ENCODE results near the gene ABCA9. TPM values are rescaled to one million over a fixed set of nuclear protein-coding genes. Genes with fewer than 3 reads are reported as not detected.
A peak's percentile ranks its signal among the peaks of the same experiment; 100 is the strongest.

Gene ABCA9
- total RNA-seq, 1 donor from 2014 or later, result 118 TPM

DNA sequence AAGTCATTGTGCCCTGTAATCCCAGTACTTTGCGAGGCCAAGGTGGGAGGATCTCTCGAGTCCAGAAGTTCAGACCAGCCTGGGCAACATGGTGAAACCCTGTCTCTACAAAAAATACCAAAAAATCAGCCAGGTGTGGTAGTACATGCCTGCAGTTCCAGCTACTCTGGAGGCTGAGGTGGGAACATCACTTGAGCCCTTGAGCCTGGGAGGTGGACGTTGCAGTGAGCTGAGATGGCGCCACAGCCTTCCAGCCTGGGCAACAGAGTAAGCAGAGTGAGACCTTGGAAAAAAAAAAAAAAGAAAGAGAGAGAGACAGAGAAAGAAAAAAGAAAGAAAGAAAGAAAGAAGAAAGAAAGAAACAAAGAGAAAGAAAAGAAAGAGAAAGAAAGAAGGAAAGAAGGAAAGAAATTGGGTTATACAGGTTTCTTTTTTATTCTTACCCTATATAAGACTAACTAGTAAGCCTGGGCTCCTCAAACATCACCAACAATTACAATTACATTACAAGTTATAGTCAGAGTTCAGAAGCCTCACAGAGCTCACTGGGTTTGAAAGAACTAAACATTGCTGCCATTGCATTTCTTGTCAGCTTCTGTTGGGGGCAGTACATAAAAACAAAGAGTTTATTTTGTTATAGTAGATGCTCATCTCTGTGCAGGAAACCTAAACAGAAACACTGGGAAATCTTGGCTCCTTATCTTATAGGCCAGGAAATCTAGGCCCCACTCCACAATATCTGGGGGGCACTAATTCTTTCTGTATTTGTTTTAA lies 6.7 kb upstream of the ABCA9 start:
- intact Hi-C loops (cut with DNase I), result no loop called here
- no peak for DNase-seq (ENCODE audit: low spot score)
- ATAC-seq, result no peak

DNA sequence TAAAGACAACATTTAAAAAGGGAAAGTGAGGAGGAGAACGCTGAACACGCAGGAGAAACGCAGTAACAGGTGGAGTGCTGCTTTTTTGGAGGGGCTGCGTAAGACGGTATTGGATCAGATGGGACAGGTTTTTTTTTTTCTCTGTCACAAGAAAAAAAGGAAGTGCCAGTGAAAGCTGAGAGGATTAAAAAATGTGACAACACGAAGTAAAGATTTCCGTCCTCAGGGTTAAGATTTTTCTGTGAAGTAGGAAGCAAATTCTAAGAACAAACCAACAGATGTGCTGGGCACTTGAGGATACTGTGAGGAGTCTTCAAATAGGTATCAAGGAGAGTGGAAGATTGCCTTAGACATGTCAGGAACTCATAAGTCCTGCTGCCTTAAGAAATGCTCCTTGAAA lies 5.8 kb upstream of the ABCA9 start:
- intact Hi-C loops (cut with DNase I), result no loop called here
- no peak for DNase-seq (ENCODE audit: low spot score)
- ATAC-seq, result no peak

DNA sequence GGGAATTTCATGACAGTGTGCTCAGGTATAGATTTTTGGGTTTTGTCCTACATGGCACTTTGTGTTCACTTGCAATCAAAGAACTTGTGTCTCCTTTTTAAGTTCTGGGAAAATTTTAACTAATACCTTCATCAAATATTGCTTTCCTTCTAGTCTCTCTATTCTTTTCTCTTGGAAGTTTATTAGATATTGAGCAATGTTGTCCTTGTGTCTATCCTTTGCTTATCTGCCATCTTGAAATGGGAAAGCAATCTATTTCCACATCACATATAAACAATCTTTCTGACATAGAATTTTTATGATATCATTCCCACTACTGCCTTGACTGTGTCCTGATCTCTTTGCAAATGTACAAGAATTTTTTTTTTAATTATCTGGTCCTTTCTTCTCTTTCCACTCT lies 4.4 kb upstream of the ABCA9 start:
- ATAC-seq (no peak), DNase-seq (ENCODE audit: low spot score) (no peak)
- intact Hi-C loops (cut with DNase I), result no loop called here

DNA sequence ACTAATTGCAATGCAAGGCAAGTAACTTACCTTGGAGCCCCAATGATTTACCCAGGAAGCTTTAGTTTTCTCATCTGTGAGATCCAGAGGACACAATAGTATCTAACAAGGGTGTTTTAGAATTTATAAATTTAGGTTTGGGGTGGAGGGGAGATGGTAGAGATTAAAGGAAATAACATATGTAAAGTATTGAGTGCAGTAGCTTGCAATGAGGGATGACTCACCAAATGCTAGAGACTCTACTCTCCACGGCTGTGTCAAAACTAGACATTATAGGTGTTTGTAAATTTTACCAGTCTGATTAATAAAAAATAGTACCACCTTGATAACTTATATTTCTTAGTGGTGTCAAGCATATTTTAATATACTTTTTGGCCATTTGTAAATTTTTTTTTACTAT lies 3.7 kb upstream of the ABCA9 start:
- DNase-seq (ENCODE audit: low spot score) (no peak), ATAC-seq (no peak)
- intact Hi-C loops (cut with DNase I), result no loop called here

DNA sequence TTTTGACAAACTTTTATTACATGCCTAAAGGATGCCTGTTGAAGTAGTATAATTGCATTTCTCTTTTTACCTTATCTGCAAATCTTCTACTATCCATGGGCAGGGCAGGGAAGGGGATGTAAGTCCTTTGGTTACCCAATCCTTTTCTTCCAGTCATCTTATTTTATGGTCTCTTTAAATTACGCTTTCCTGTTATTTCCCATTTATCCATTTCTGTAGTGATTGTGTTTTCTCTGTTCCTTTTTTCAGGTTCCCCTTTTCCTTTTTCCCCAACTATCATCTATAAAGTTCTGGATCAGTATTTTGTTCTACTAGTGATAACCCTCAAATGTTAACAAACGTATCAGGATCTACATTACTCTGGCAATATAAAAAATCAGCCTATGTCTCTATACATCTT lies 3.3 kb upstream of the ABCA9 start:
- DNase-seq (ENCODE audit: low spot score) (no peak), ATAC-seq (no peak)
- intact Hi-C loops (cut with DNase I), result no loop called here

DNA sequence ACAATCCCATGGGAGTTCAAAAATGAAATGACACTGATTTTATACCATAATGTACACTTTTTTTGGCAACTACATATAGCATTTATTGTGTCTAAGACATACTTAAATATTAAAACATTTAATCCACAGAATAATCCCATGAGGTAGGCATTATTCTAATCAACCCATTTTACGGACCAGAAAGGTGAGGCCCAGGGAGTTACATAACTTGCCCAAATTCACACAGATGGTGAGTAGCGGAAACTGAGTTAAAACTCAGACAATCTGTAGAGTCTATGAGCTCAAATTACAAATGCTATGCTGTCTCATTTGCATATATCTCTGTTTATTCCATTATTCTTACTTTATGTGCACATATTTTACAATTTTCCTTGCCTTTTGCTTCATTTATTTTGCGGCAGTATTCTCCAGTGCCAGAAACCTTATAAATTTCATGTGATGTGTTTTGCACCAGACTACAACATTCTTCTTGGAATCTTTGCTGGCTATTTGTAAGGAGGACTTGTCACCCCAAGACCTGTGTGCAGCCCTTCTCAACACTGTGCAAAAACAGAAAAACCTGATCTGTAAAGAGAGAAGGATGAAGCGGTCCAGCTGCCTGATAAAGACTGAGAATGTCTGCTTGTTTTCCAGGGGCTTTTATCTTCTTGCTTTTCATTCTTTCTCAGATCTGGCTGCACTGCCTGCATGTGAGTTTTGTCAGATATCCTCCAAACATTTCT lies 2.3 kb upstream of the ABCA9 start:
- ATAC-seq, result peak; percentile 9
- no peak for DNase-seq (ENCODE audit: low spot score)
- intact Hi-C loops (cut with DNase I), result no loop called here

DNA sequence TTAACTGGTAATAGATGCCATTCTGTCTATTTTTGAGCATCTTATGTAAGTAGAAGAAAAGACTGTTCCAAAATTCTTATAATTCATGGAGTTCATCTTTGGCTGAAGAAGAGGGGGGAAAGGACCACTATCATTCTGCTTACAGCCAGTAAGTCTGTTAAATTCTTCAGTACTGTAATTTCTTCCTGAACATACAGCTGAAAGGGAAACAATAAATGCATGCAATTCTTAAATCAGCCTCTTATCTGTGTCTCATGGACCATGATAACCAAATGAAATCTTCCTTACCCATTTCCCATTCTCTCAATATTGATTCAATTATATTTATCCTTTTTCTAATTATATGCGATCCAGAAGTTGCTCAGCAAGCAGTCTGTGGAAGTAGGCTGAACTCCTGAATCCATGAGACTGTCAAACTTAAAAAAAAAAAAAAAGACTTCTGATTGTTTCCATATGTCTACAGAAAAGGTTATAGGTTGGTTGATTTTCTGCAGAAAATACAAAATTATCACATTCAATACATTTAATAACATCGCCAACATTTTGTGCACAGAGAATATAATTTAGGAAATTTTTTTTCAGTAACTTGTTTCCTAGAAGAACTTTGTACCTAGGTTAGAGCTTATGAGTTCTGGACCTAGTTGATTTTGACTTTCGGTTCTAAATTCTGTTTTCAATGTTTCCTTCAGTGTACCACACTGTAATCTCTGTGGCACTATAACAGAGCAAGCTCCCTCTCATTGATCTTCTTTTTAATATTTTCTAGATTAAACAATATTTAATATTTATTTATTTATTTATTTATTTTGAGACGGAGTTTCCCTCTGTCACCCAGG lies 1.2 kb upstream of the ABCA9 start:
- intact Hi-C loops (cut with DNase I), result no loop called here
- no peak for DNase-seq (ENCODE audit: low spot score)
- no peak for ATAC-seq

DNA sequence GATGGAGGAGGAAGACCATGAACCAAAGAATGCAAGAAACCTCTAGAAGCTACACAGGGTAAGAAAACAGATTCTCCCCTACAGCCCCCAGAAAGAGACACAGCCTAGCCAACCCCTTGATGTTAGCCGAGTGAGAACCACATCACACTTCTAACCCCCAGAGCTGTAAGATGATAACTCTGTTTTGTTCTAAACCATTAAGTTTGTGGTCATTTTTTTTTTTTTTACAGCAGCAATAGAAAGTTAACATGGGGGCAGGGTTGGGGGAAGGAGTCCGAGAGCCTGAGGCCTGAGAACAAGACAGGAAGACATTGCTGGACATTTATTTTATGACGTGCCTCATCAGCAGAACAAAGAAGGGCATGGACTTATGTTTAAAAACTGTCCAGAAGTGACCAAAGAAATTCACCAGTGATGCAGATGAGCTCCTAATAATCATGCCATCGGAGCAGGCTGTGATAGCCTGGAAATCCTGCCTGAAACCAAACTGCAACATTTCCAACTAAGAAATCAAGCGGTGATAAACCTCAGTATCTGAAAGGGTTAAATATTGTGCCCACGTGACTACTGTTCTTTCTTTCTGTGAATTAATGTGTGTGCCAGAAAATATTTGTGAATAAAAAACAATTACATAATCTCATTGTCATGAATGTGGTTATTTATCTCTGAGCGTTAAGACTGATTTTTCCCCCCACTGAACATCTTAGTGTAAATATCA lies 1.1 kb downstream of the ABCA9 start:
- DNase-seq (ENCODE audit: low spot score) (no peak), ATAC-seq (peak; percentile 9)
- intact Hi-C loops (cut with DNase I), result no loop called here

DNA sequence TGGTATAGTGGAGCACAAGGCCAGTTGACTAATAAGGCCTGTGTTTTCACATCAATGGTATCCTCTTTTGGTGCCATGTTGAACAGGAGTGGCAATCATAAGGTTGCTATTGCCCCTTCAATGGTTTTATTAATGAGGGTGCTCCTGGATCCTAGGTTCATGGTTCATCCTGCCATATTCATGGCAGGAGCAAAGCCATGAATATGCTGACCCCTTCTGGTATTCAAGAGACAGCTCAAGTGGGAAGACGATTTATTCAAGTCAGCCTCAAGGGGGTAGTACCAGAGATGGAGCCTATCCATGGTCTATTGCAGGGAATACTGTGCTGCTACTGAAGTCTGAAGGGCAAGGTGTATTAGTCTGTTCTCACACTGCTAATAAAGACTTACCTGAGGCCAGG lies 2.6 kb downstream of the ABCA9 start:
- ATAC-seq, result no peak
- DNase-seq (ENCODE audit: low spot score), result no peak
- intact Hi-C loops (cut with DNase I), result no loop called here

DNA sequence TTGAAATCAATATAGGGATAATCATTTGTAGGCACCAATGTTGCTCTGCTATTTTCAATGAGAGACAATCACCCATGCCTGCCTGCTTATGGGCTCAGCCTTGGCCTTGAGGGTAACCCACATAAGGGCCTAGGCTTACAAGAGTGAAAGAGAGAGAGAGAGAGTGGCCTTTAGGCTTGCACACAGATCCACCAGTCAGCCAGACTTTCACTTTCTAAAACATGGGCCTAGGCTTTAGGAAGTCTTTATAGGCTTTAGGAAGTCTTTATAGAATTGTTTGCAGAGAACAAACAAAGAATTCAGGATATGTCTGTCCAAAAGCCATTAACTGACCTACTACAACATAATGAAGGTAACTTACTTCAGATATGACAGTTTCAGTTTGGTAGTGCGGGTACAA lies 3.4 kb downstream of the ABCA9 start:
- ATAC-seq (no peak), DNase-seq (ENCODE audit: low spot score) (no peak)
- intact Hi-C loops (cut with DNase I), result no loop called here

DNA sequence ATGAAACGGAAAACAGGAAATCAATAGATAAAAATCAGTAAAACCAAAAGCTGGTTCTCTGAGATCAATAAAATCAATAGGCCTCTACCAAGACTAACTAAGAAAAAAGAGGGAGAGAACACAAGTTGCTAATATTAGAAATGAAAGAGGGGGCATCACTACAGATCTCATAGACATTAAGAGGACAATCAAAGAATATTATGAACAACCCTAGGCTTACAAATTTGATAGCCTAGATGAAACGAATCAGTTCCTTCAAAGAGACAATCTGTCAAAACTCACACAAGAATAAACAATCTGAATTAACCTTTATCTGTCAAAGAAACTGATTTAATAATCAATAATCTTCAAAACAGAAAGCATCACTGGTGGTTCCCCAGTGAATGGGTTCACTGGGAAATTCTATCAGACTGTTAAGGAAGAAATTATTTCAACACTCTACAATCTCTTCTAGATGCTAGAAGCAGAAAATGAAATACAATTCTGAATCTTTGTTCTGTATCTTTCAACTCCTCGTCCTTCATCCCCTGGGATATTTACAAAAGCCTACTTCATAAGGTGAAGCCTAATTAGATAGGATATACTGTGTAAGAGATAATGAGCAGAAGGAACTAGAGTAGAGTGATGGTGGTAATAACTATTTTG lies 4.4 kb downstream of the ABCA9 start:
- intact Hi-C loops (cut with DNase I), result no loop called here
- no peak for DNase-seq (ENCODE audit: low spot score)
- no peak for ATAC-seq

DNA sequence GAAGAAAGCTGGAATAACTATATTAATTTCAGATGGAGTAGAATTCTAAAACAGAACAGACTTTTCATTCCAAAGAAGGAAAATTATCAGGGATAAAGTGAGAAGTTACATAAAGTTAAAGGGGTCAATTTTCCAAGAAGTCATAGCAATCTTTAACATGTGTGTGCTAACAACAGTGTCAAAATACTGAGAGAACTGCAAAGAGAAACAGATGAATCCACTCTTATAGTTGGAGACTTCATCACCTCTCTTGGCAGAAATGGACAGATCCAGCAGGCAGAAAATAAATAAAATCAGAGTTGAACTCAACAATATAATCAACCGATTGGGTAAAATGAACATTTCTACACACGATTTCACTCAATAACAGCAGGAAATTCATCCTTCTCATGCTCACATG lies 5.4 kb downstream of the ABCA9 start:
- DNase-seq (ENCODE audit: low spot score) (no peak), ATAC-seq (no peak)
- intact Hi-C loops (cut with DNase I), result no loop called here

DNA sequence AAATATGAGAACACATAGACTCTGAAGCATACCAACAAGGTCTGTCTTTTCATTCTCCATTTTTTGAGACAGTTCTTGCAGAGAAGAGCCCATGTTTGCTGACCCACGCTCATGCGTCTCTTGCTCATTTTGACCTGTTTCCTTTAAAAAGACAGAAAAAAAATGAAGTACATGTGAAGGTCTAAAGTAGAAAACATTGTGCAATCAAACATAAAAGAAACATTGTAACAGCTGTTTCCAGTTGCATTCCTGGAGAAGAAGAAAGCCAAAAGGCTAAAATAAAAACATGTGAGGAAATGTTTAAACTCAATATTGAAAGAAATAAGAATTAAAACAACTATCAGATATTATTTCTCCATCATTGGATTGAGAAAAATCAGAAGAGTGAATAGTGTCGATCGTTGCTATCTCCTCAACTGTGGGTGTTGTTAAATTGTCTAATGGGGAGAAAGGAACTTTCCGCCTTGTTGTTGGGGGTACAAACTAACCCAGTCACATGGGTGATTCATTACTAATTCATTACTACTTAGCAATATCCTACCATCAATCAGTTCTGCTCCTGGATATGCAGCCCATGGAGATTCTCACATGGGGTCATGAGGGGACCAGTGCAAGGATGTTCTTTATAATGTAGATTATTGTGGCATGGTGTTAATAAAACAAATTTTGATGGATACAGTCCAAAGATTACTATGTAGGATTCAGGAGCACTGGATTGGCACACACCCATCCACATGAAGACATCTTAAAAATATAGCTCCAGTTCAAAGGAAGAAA lies 9.5 kb downstream of the ABCA9 start:
- peak; percentile 79 for ATAC-seq
- intact Hi-C loops (cut with DNase I), result no loop called here
- DNase-seq (ENCODE audit: low spot score), result no peak

DNA sequence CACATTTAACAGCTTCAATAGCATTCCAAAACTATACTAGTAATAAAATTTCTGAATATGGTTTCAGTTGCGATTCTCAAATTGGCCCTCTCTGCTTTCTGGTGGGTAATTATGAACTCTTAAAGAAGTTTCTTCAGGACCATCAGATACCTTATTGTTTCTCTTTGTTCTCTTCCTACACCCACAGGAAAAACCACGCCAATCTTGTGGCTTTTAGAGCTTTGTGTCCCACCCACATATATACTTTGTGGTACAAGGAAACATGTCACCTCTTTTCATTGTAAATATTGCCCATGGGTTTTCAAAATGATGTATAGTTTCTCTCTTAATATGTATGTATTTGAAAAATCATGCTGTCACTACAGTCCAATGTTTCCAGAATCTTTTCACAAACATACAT lies 12.1 kb downstream of the ABCA9 start:
- ATAC-seq, result no peak
- intact Hi-C loops (cut with DNase I), result no loop called here
- DNase-seq (ENCODE audit: low spot score), result no peak

DNA sequence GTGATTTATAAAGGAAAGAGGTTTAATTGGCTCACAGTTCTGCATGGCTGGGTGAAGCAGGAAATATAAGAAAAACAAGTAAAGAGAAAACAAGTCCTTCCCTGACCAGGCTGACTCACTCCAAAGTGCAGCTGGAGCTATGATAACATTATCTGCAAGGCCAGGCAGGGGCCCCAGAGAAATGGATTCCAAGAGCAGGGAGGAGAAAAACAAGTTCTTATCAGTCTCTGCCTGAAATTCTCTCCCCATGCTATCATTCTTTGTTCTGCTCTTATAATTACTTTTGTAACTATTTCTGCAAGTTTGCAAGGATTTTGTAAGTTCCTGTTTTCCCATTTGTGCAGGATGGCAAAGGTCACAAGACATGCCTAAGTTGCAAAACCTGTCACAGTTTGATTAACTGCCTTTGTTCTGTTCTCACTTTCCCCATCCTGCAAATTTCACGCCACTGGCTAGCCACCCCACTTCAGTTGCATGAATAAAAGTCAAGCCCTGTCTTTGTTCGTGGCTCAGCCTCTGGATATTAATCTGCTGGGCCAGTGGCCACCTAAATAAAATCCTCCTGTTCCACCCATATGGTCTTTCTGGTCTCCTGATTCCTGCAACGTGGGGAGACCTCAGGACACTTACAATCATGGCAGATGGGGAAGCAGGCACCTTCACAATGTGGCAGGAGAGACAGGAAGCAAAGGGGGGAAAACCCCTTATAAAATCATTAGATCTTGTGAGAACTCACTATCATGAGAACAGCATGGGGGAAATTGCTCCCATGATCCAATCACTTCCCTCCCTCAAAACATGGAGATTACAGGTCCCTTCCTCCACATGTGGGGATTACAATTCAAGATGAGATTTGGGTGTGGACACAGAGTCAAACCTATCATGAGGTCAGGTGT lies 13.1 kb downstream of the ABCA9 start:
- intact Hi-C loops (cut with DNase I), result no loop called here
- ATAC-seq, result peak; percentile 91
- DNase-seq (ENCODE audit: low spot score), result no peak

DNA sequence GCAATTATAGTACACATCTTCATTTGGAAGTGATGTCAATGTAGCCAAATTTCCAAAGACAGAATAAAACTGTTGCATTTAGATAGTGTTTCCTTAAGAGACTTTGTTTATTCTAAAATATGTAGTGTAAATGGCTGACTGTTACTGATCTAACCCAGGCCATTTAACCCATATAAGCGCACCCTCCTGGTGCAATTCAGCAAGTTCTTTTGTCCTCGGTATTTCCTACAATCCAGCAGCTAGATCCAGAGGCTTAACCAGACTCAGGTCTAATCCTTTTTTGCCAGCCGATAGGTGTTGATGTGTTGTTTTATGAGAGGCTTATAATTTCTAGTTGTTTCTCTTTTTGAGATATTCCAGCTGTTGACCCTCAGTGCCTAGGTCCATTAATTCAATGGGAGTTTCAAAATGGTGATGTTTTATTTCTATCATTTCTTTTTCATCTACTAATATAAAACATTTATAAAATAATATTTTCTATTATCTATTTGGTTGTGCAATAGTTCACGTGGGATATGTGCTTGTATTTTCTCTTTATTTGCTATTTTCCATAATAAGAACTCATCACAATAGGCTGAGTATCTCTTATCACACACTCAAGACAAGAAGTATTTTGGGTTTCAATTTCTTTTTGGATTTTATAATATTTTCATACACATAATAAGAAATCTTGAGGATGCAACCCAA lies 14.5 kb downstream of the ABCA9 start:
- ATAC-seq (no peak), DNase-seq (ENCODE audit: low spot score) (no peak)
- intact Hi-C loops (cut with DNase I), result no loop called here

DNA sequence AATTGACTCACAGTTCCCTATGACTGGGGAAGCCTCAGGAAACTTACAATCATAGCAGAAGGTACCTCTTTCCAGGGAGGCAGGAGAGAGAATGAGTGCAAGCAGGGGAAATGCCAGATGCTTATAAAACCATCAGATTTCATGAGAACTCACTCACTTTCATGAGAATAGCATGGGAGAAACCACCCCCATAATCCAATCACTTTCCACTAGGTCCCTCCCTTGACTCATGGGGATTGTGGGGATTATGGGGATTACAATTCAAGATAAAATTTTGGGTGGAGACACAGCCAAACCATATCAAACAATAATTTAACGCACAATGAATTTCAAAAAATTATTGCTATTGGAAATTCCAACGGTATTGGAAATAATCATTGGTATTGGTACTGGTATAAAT lies 15.1 kb downstream of the ABCA9 start:
- DNase-seq (ENCODE audit: low spot score), result no peak
- no peak for ATAC-seq
- intact Hi-C loops (cut with DNase I), result no loop called here

All from sciatic nerve (tissue), 2 donors.